ENCODE data around the gene TBC1D20. TPM values are rescaled to one million over a fixed set of nuclear protein-coding genes. Genes with fewer than 3 reads are reported as not detected.

TBC1D20 gene
- total and polyA plus RNA-seq, 2 experiments from 2014 or later, result 31.0 to 51.4 TPM

DNA sequence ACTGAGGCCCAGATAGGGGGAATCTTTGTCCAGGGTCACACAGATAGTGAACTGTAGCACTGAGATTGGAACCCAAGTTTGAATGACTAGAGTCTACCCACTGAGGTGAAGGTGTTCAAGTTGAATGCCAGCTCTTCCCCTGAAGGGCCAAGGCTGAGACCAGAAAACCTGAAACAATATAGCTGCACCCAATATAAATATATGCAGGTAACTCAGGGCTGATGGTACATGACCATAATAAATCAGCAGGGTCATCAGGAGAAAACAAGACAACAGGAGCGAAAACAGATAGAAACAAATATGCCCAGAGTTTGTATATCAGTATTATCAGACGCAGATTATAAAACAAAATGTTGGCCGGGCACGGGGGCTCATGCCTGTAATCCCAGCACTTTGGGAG, 58.2 kb downstream of the TBC1D20 start:
- H3F3A ChIP-seq (ENCODE audit: insufficient read depth), result peaks cover 9% of the 10 kb centered on the region

DNA sequence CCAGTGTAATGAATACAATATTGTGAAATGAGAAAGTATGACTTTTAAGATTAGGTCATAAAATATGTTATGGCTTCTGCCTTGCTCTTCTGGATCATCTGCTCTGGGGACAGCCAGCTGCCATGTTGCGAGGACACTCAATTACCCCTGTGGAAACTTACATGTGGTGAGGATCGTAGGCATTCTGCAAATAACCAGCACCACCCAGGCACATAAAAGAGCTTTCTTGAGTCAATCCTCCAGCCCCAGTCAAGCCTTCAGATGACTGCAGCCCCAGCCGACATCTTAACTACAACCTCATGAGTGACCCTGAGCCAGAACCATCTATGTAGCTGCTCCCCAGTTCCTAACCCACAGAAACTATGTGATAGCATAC, 58.8 kb downstream of the TBC1D20 start:
- Histone ChIP-seq H3K4me2 (ENCODE audit: unreplicated experiment) (no peak overlapping the region), H3K79me2 (ENCODE audit: insufficient read depth) (peaks cover 4% of the 10 kb centered on the region), H4K20me1 (ENCODE audit: insufficient read depth) (no peaks in the 10 kb centered on the region), H3K4me3 (no peak overlapping the region), H3K9ac (no peak overlapping the region), H3F3A (ENCODE audit: insufficient read depth) (peaks cover 9% of the 10 kb centered on the region), H3K4me1 (ENCODE audit: insufficient read depth) (peaks cover 8% of the 10 kb centered on the region; the same call in 1 of the 2 replicates), H2AFZ (no peak overlapping the region), H3K27me3 (replicated peaks; ENCODE audit: insufficient read depth) (no peaks in the 10 kb centered on the region), H3K9me3 (ENCODE audit: low read depth) (no peaks in the 10 kb centered on the region), H3K36me3 (ENCODE audit: low read depth) (no peaks in the 10 kb centered on the region), H3K9me2 (ENCODE audit: insufficient read depth) (no peaks in the 10 kb centered on the region), H3K27ac (no peak overlapping the region)
- no peak for DNase-seq
- TF ChIP-seq EZH2phosphoT487 (IDR thresholded peaks at IDR 0.05; ENCODE audit: insufficient read depth, low read depth) (no peak), EZH2 (IDR thresholded peaks at IDR 0.05; ENCODE audit: insufficient read depth, poor library complexity, severe bottlenecking) (no peak)
- WGBS, 2 experiments (ENCODE audit: low coverage in 1 of 2, low lambda C conversion rate in 2 of 2, missing lambda C conversion rate in 2 of 2), result 95 to 96% methylated on average over 3 of the region's 3 CpGs
- in situ Hi-C loops (cut with MboI), result no loop called here

More for the DNA sequence above, 58.2 kb downstream of the TBC1D20 start:
- Histone ChIP-seq H3K27ac (no peak overlapping the region), H3K9me2 (ENCODE audit: insufficient read depth) (no peaks in the 10 kb centered on the region), H3K4me3 (no peak overlapping the region), H3K27me3 (replicated peaks; ENCODE audit: insufficient read depth) (no peaks in the 10 kb centered on the region), H3K4me1 (ENCODE audit: insufficient read depth) (peaks cover 8% of the 10 kb centered on the region; the same call in 1 of the 2 replicates), H3K36me3 (ENCODE audit: low read depth) (no peaks in the 10 kb centered on the region), H4K20me1 (ENCODE audit: insufficient read depth) (no peaks in the 10 kb centered on the region), H3K9me3 (ENCODE audit: low read depth) (no peaks in the 10 kb centered on the region), H3K79me2 (ENCODE audit: insufficient read depth) (peaks cover 10% of the 10 kb centered on the region), H3K4me2 (ENCODE audit: unreplicated experiment) (no peak overlapping the region), H3K9ac (no peak overlapping the region), H2AFZ (no peak overlapping the region)
- WGBS, 2 experiments (ENCODE audit: low coverage in 1 of 2, low lambda C conversion rate in 2 of 2, missing lambda C conversion rate in 2 of 2), result 94 to 96% methylated on average over 4 of the region's 4 CpGs
- in situ Hi-C loops (cut with MboI), result no loop called here
- DNase-seq, result no peak
- TF ChIP-seq EZH2 (IDR thresholded peaks at IDR 0.05; ENCODE audit: insufficient read depth, poor library complexity, severe bottlenecking), result no peak
- TF ChIP-seq EZH2phosphoT487 (IDR thresholded peaks at IDR 0.05; ENCODE audit: insufficient read depth, low read depth), result no peak

DNA sequence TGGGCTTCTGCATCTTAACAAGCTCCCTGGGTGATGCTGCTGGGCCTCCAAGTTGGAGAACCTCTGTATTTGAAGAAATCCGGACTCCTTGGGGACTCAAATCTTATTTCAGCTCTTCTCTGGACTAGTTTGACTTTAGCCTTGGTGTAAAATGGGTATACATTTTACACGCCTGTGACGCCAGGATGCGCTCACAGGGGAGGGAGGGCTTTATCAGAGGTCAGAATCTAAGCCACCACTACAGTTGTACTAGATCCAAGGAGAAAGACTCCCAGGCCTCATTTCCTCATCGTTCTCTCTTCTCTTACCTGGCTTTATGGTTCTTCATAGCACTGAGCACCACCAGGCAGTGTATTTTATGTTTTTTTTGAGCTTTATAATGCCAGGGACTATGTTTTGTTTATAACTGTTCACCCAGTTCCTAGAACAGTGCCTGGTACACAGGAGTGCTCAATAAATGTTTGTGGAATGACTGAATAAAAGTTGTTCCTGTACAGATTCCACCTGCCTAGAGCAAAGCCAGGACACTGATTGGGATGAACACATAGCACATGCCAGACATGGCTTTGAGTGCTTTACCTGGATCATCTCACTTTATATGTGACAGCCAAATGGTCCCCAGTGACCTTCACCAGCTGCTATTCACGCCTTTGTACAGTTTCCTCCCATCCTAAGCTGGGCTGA, 59.3 kb downstream of the TBC1D20 start:
- no peak for DNase-seq
- H3K9me3 ChIP-seq (ENCODE audit: low read depth), result no peaks in the 10 kb centered on the region
- H4K20me1 ChIP-seq (ENCODE audit: insufficient read depth), result no peaks in the 10 kb centered on the region
- 76 to 78% methylated on average over 6 of the region's 6 CpGs for WGBS, 2 experiments (ENCODE audit: low coverage in 1 of 2, low lambda C conversion rate in 2 of 2, missing lambda C conversion rate in 2 of 2)
- H3K9ac ChIP-seq, result no peak overlapping the region
- peaks cover 9% of the 10 kb centered on the region for H3F3A ChIP-seq (ENCODE audit: insufficient read depth)
- peaks cover under 1% of the 10 kb centered on the region; the same call in 1 of the 2 replicates for H3K36me3 ChIP-seq (ENCODE audit: low read depth)
- H2AFZ ChIP-seq, result no peak overlapping the region
- no peaks in the 10 kb centered on the region for H3K27me3 ChIP-seq (replicated peaks; ENCODE audit: insufficient read depth)
- H3K9me2 ChIP-seq (ENCODE audit: insufficient read depth), result no peaks in the 10 kb centered on the region
- H3K4me3 ChIP-seq, result no peak overlapping the region
- H3K4me1 ChIP-seq (ENCODE audit: insufficient read depth), result peaks cover 8% of the 10 kb centered on the region; the same call in 1 of the 2 replicates
- no peaks in the 10 kb centered on the region for H3K79me2 ChIP-seq (ENCODE audit: insufficient read depth)
- H3K27ac ChIP-seq, result no peak overlapping the region
- in situ Hi-C loops (cut with MboI), result no loop called here
- H3K4me2 ChIP-seq (ENCODE audit: unreplicated experiment), result no peak overlapping the region
- TF ChIP-seq EZH2 (IDR thresholded peaks at IDR 0.05; ENCODE audit: insufficient read depth, poor library complexity, severe bottlenecking) (no peak), EZH2phosphoT487 (IDR thresholded peaks at IDR 0.05; ENCODE audit: insufficient read depth, low read depth) (no peak)

DNA sequence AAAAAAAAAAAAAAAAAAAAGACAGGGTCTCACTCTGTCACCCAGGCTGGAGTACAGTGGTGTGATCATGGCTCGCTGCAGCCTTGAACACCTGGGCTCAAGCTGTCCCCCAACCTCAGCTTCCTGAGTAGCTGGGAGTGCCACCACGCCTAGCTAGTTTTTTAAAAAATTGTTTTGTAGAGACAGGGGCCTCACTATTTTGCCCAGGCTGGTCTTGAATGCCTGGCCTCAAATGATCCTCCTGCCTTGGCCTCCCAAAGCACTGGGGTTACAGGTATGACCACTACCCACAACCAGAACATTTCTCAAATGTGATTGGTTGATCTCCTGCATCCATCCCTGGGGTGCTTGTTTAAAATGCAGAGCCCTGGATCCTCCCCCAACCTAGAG, 59.8 kb downstream of the TBC1D20 start:
- no peaks in the 10 kb centered on the region for H4K20me1 ChIP-seq (ENCODE audit: insufficient read depth)
- no peak overlapping the region for H3K9ac ChIP-seq
- H3F3A ChIP-seq (ENCODE audit: insufficient read depth), result peaks cover 9% of the 10 kb centered on the region
- H3K4me1 ChIP-seq (ENCODE audit: insufficient read depth), result peaks cover 8% of the 10 kb centered on the region; the same call in 1 of the 2 replicates
- H3K9me3 ChIP-seq (ENCODE audit: low read depth), result no peaks in the 10 kb centered on the region
- no peak for DNase-seq
- H2AFZ ChIP-seq, result no peak overlapping the region
- H3K27ac ChIP-seq, result no peak overlapping the region
- no peaks in the 10 kb centered on the region for H3K79me2 ChIP-seq (ENCODE audit: insufficient read depth)
- TF ChIP-seq EZH2phosphoT487 (IDR thresholded peaks at IDR 0.05; ENCODE audit: insufficient read depth, low read depth), result no peak
- TF ChIP-seq EZH2 (IDR thresholded peaks at IDR 0.05; ENCODE audit: insufficient read depth, poor library complexity, severe bottlenecking), result no peak
- H3K4me3 ChIP-seq, result no peak overlapping the region
- H3K9me2 ChIP-seq (ENCODE audit: insufficient read depth), result no peaks in the 10 kb centered on the region
- in situ Hi-C loops (cut with MboI), result no loop called here
- peaks cover 6% of the 10 kb centered on the region; the same call in 1 of the 2 replicates for H3K36me3 ChIP-seq (ENCODE audit: low read depth)
- H3K4me2 ChIP-seq (ENCODE audit: unreplicated experiment), result no peak overlapping the region
- whole genome bisulfite sequencing, 2 experiments (ENCODE audit: low coverage in 1 of 2, low lambda C conversion rate in 2 of 2, missing lambda C conversion rate in 2 of 2), result 82 to 92% methylated on average over 2 of the region's 2 CpGs
- no peaks in the 10 kb centered on the region for H3K27me3 ChIP-seq (replicated peaks; ENCODE audit: insufficient read depth)

Data from GM23248 (cell line).